Gastrocnemius medialis (tissue), 4 donors: ENCODE results near the gene TMEM164. TPM values are rescaled to one million over a fixed set of nuclear protein-coding genes. Genes with fewer than 3 reads are reported as not detected.
A peak's percentile ranks its signal among the peaks of the same experiment; 100 is the strongest.

Source experiments
- ATAC-seq, 2 donors: fragments of 150-250 bp; one replicate each; pipeline ENCODE4 v1.9.1; 2016
- DNase-seq, 2 donors: peaks; one replicate each; pipeline ENCODE4 v3.0.0-alpha.2; 2019
- H3K27ac ChIP-seq, 4 donors: fragments of 200-600 bp; sonication (generic); 1 replicate in 1 of 4; 2 replicates in 3 of 4; pipeline ENCODE4 v1.5.1; 2016 to 2018; ENCODE audit warnings: mild to moderate bottlenecking in 2 of 4, moderate library complexity in 1 of 4
- H3K27me3 ChIP-seq, 3 donors: fragments of 200-600 bp; sonication (generic) in 2 of 3; 1 replicate in 1 of 3; 2 replicates in 2 of 3; pipeline versions ENCODE4 v1.5.1 to v1.6.0; 2016 to 2019; ENCODE audit warnings: mild to moderate bottlenecking in 1 of 3, moderate library complexity in 1 of 3
- H3K36me3 ChIP-seq, 2 donors: fragments of 200-600 bp; sonication (generic) in 1 of 2; one replicate each; pipeline ENCODE4 v1.5.1; 2017 to 2018
- H3K4me1 ChIP-seq, 2 donors: fragments of 200-600 bp; sonication (generic) in 1 of 2; one replicate each; pipeline ENCODE4 v1.5.1; 2016 to 2017; ENCODE audit warnings: mild to moderate bottlenecking in 2 of 2
- H3K4me3 ChIP-seq, 4 donors: fragments of 200-600 bp; sonication (generic) in 3 of 4; 1 replicate in 1 of 4; 2 replicates in 3 of 4; pipeline ENCODE4 v1.5.1; 2016 to 2019; ENCODE audit warnings: mild to moderate bottlenecking in 2 of 4
- H3K9me3 ChIP-seq, 3 donors: fragments of 200-600 bp; sonication (generic) in 2 of 3; 1 replicate in 1 of 3; 2 replicates in 2 of 3; pipeline ENCODE4 v1.5.1; 2016 to 2019
- CTCF ChIP-seq, 5 experiments: fragments of 450-650 bp in 3 of 5; fragments of 200-600 bp in 2 of 5; sonication (generic) in 2 of 5; IDR thresholded peaks in 4 of 5; conservative IDR thresholded peaks in 1 of 5; 1 replicate in 4 of 5; 2 replicates in 1 of 5; pipeline ENCODE4 v1.5.1; 2016 to 2019; ENCODE audit warnings: antibody characterized with exemption in 5 of 5, mild to moderate bottlenecking in 3 of 5, moderate library complexity in 3 of 5
- POLR2A ChIP-seq, 2 donors: fragments of 450-650 bp; IDR thresholded peaks; one replicate each; pipeline ENCODE4 v1.6.1; 2017; ENCODE audit warnings: antibody characterized with exemption in 2 of 2, mild to moderate bottlenecking in 2 of 2, moderate library complexity in 2 of 2
- in situ Hi-C, 4 donors: fragments of 200-750 bp; cut with MboI; loops; one replicate each; pipeline versions ENCODE4 v1.15.0 to v1.8.0; 2017; ENCODE audit warnings: low sequenced_read_pairs in 4 of 4
- intact Hi-C: fragments of 100-400 bp; cut with DNase I; formaldehyde crosslinking; loops from one replicate; pipeline ENCODE4 v1.15.1; 2023; ENCODE audit warnings: low total_unique reads
- total RNA-seq, 4 donors: library from RNA; depleted of rRNA; stranded (reverse); fragments of >200 nt; gene quantifications; one replicate each; pipeline versions ENCODE4 v1.1.0 to v1.2.3, GENCODE V29; 2016

TMEM164 gene
- total RNA-seq, 4 donors from 2014 or later, result 40.1 to 61.2 (median 47.3) TPM

GRCh38 chrX:110173192-110174175 lies 170.6 kb downstream of the TMEM164 start:
- peak overlapping the region; percentile 27 to 68 (median 52) for H3K27ac ChIP-seq
- in situ Hi-C loops, result loop anchor here in 1 of 4 donors (25.0 kb wide), 1 partner anchor 461 kb away; no protein-coding TSS in a partner anchor
- ATAC-seq, result peak; percentile 32 to 49

GRCh38 chrX:110175146-110175545 lies 172.2 kb downstream of the TMEM164 start:
- Histone ChIP-seq H3K4me1 (peaks cover 0 to 11% of the 10 kb centered on the region in 2 donors), H3K36me3 (no peaks in the 10 kb centered on the region), H3K27me3 (no peaks in the 10 kb centered on the region), H3K27ac (peak overlapping the region in 2 of 4 donors; percentile 28 to 38), H3K4me3 (no peak overlapping the region), H3K9me3 (no peaks in the 10 kb centered on the region)
- intact Hi-C loops (no loop called here), in situ Hi-C loops (no loop called here)
- TF ChIP-seq CTCF (IDR thresholded peaks at IDR 0.05 in 4 of 5, conservative IDR thresholded peaks at IDR 0.05 in 1 of 5) (no peak), POLR2A (IDR thresholded peaks at IDR 0.05) (no peak)
- no peak for ATAC-seq
- DNase-seq, result no peak

More at GRCh38 chrX:110173192-110174175, 170.6 kb downstream of the TMEM164 start:
- Histone ChIP-seq H3K9me3 (no peaks in the 10 kb centered on the region), H3K4me3 (no peak overlapping the region), H3K4me1 (peaks cover 8 to 11% of the 10 kb centered on the region in 2 donors), H3K27me3 (no peaks in the 10 kb centered on the region), H3K36me3 (no peaks in the 10 kb centered on the region)
- peak in 1 of 2 donors; percentile 36 for DNase-seq
- intact Hi-C loops, result no loop called here
- TF ChIP-seq POLR2A (IDR thresholded peaks at IDR 0.05), result no peak
- no peak for TF ChIP-seq CTCF (IDR thresholded peaks at IDR 0.05 in 4 of 5, conservative IDR thresholded peaks at IDR 0.05 in 1 of 5)

- H3K27me3 ChIP-seq, result no peaks in the 10 kb centered on the region
- no peak overlapping the region for H3K4me3 ChIP-seq
- TF ChIP-seq POLR2A (IDR thresholded peaks at IDR 0.05) (no peak), CTCF (IDR thresholded peaks at IDR 0.05 in 4 of 5, conservative IDR thresholded peaks at IDR 0.05 in 1 of 5) (no peak)
- H3K27ac ChIP-seq, result peak overlapping the region in 1 of 4 donors; percentile 38
- ATAC-seq (no peak), DNase-seq (no peak)
- no peaks in the 10 kb centered on the region for H3K9me3 ChIP-seq
- peaks cover 0 to 11% of the 10 kb centered on the region in 2 donors for H3K4me1 ChIP-seq
- in situ Hi-C loops, result no loop called here
- H3K36me3 ChIP-seq, result no peaks in the 10 kb centered on the region
- intact Hi-C loops, result no loop called here
Measured at GRCh38 chrX:110175696-110176095, 172.8 kb downstream of the TMEM164 start.

- no peak overlapping the region for H3K4me3 ChIP-seq
- intact Hi-C loops (no loop called here), in situ Hi-C loops (no loop called here)
- H3K27ac ChIP-seq, result no peak overlapping the region
- no peak for DNase-seq
- H3K9me3 ChIP-seq, result no peaks in the 10 kb centered on the region
- no peak for ATAC-seq
- TF ChIP-seq CTCF (IDR thresholded peaks at IDR 0.05 in 4 of 5, conservative IDR thresholded peaks at IDR 0.05 in 1 of 5) (no peak), POLR2A (IDR thresholded peaks at IDR 0.05) (no peak)
- no peaks in the 10 kb centered on the region for H3K27me3 ChIP-seq
- no peaks in the 10 kb centered on the region for H3K36me3 ChIP-seq
- H3K4me1 ChIP-seq, result peaks cover 0 to 11% of the 10 kb centered on the region in 2 donors
Measured at GRCh38 chrX:110178179-110178865, 175.4 kb downstream of the TMEM164 start.
